ENCODE data around the gene GMPR2.

GRCh38 chr14:24236689-24237462, 4.1 kb downstream of the GMPR2 start:
- TF ChIP-seq SPI1 (IDR thresholded peaks at IDR 0.05; ENCODE audit: low read depth, low read length) (no peak), POLR2A (IDR thresholded peaks at IDR 0.05; ENCODE audit: low read depth, low read length) (peak; percentile 40; the same call in 1 of the 2 replicates), POLR2AphosphoS5 (IDR thresholded peaks at IDR 0.05; ENCODE audit: low read depth, low read length) (peak; percentile 33; the same call in 1 of the 2 replicates)

Measured in GM12891 (cell line).